ENCODE results near the gene HRH3.

Gene HRH3

GRCh38 chr20:62219992-62220665 is at the start of gene HRH3:
HRH3 (minus strand) TSS chr20:62220278; CDS start chr20:62219970, 308 bp downstream.
- DNase-seq = peak; percentile 78

GRCh38 chr20:62269871-62270270 is 49.8 kb upstream of the HRH3 start:
- DNase-seq = no peak

- no peak for DNase-seq
Observed at GRCh38 chr20:62269378-62269777, 49.3 kb upstream of the HRH3 start.

GRCh38 chr20:62268228-62268900 is 48.3 kb upstream of the HRH3 start:
- no peak for DNase-seq

GRCh38 chr20:62267543-62267942 is 47.5 kb upstream of the HRH3 start:
- no peak for DNase-seq

GRCh38 chr20:62266851-62267250 is 46.8 kb upstream of the HRH3 start:
- no peak for DNase-seq

- DNase-seq = no peak
Observed at GRCh38 chr20:62266340-62266739, 46.3 kb upstream of the HRH3 start.

GRCh38 chr20:62265365-62265764 is 45.3 kb upstream of the HRH3 start:
- DNase-seq = no peak

- no peak for DNase-seq
Observed at GRCh38 chr20:62263396-62263795, 43.3 kb upstream of the HRH3 start.

- DNase-seq = no peak
Observed at GRCh38 chr20:62262064-62262463, 42.0 kb upstream of the HRH3 start.

- no peak for DNase-seq
Observed at GRCh38 chr20:62259294-62259565, 39.2 kb upstream of the HRH3 start.

GRCh38 chr20:62258499-62259293 is 38.6 kb upstream of the HRH3 start:
- DNase-seq = no peak

- DNase-seq = no peak
Observed at GRCh38 chr20:62255976-62256375, 35.9 kb upstream of the HRH3 start.

GRCh38 chr20:62254021-62254724 is 34.1 kb upstream of the HRH3 start:
- no peak for DNase-seq

- no peak for DNase-seq
Observed at GRCh38 chr20:62253398-62253797, 33.3 kb upstream of the HRH3 start.

GRCh38 chr20:62252342-62252966 is 32.4 kb upstream of the HRH3 start:
- no peak for DNase-seq

- DNase-seq = no peak
Observed at GRCh38 chr20:62248890-62249560, 28.9 kb upstream of the HRH3 start.

- DNase-seq = no peak
Observed at GRCh38 chr20:62246872-62247652, 27.0 kb upstream of the HRH3 start.

- DNase-seq = no peak
Observed at GRCh38 chr20:62246431-62246830, 26.4 kb upstream of the HRH3 start.

- DNase-seq = no peak
Observed at GRCh38 chr20:62245911-62246280, 25.8 kb upstream of the HRH3 start.

GRCh38 chr20:62244644-62245108 is 24.6 kb upstream of the HRH3 start:
- no peak for DNase-seq
